Gastroesophageal sphincter (tissue), 4 donors: ENCODE measurements around the gene GON7. TPM values are rescaled to one million over a fixed set of nuclear protein-coding genes. Genes with fewer than 3 reads are reported as not detected.
A peak's percentile ranks its signal among the peaks of the same experiment; 100 is the strongest.

ENCODE experiments used
- ATAC-seq: fragments of 150-250 bp; one replicate; pipeline ENCODE4 v1.9.1; 2016; ENCODE audit warnings: mild to moderate bottlenecking, moderate library complexity
- H3K27ac ChIP-seq, 4 donors: fragments of 200-600 bp; sonication (generic) in 3 of 4; 1 replicate in 3 of 4; 2 replicates in 1 of 4; pipeline ENCODE4 v1.5.1; 2016 to 2019
- H3K27me3 ChIP-seq: fragments of 200-600 bp; sonication (generic); one replicate; pipeline ENCODE4 v1.5.1; 2019
- H3K36me3 ChIP-seq, 2 donors: fragments of 200-600 bp; sonication (generic); one replicate each; pipeline ENCODE4 v1.5.1; 2019; ENCODE audit warnings: control low read depth in 1 of 2
- H3K4me1 ChIP-seq, 3 donors: fragments of 200-600 bp; sonication (generic); 1 replicate in 2 of 3; 2 replicates in 1 of 3; pipeline ENCODE4 v1.5.1; 2016 to 2019; ENCODE audit warnings: control low read depth in 2 of 3
- H3K4me3 ChIP-seq, 2 donors: fragments of 200-600 bp; sonication (generic); one replicate each; pipeline ENCODE4 v1.5.1; 2019; ENCODE audit warnings: mild to moderate bottlenecking in 1 of 2, moderate library complexity in 1 of 2
- H3K9me3 ChIP-seq, 3 donors: fragments of 200-600 bp; sonication (generic); one replicate each; pipeline ENCODE4 v1.5.1; 2017 to 2019; ENCODE audit warnings: control low read depth in 2 of 3
- EP300 ChIP-seq: sonication (generic); formaldehyde crosslinking; IDR thresholded peaks from one replicate; pipeline ENCODE4 v1.6.1; 2017; ENCODE audit warnings: antibody characterized with exemption, mild to moderate bottlenecking
- POLR2A ChIP-seq, 2 donors: fragments of 450-650 bp; IDR thresholded peaks; one replicate each; pipeline ENCODE4 v1.6.1; 2017; ENCODE audit warnings: antibody characterized with exemption in 2 of 2, mild to moderate bottlenecking in 2 of 2, moderate library complexity in 1 of 2
- POLR2AphosphoS5 ChIP-seq: sonication (generic); formaldehyde crosslinking; IDR thresholded peaks from one replicate; pipeline ENCODE4 v1.6.1; 2017; ENCODE audit warnings: antibody characterized with exemption
- WGBS, 2 donors: methylation state at CpG; one replicate each; pipeline ENCODE4 v1.1.5; 2018; ENCODE audit warnings: low coverage in 1 of 2; 5-methylcytosine and 5-hydroxymethylcytosine counted together
- total RNA-seq, 4 donors: library from RNA; depleted of rRNA; stranded (reverse); fragments of >200 nt; gene quantifications; one replicate each; pipeline ENCODE4 v1.1.0, GENCODE V29; 2016
- TF ChIP-seq, protein P1 (sequence below), 4 experiments: fragments of 200-600 bp in 2 of 4; fragments of 450-650 bp in 2 of 4; sonication (generic) in 1 of 4; IDR thresholded peaks; one replicate each; pipeline ENCODE4 v1.5.1; 2017 to 2019; ENCODE audit warnings: antibody characterized with exemption in 4 of 4, mild to moderate bottlenecking in 2 of 4, moderate library complexity in 2 of 4

GON7 gene, protein sequence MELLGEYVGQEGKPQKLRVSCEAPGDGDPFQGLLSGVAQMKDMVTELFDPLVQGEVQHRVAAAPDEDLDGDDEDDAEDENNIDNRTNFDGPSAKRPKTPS
- total RNA-seq = 10 to 100 TPM; 10.5 to 20.4 (median 14.7) TPM

- peaks cover 4 to 44% (median 4%) of the 10 kb centered on the region in 3 donors for H3K4me1 ChIP-seq
- peak; percentile 99 for ATAC-seq
- H3K27me3 ChIP-seq = no peaks in the 10 kb centered on the region
These were observed at the start of gene GON7, which contains the start of gene UBR7 for GRCh38 chr14:93206793-93207467. Gene GON7, minus strand, starts transcription at chr14:93207065. Its CDS starts 28 bp downstream, at chr14:93207037. Gene UBR7, plus strand, starts transcription at chr14:93207256. Its CDS starts 36 bp downstream, at chr14:93207292.

DNA sequence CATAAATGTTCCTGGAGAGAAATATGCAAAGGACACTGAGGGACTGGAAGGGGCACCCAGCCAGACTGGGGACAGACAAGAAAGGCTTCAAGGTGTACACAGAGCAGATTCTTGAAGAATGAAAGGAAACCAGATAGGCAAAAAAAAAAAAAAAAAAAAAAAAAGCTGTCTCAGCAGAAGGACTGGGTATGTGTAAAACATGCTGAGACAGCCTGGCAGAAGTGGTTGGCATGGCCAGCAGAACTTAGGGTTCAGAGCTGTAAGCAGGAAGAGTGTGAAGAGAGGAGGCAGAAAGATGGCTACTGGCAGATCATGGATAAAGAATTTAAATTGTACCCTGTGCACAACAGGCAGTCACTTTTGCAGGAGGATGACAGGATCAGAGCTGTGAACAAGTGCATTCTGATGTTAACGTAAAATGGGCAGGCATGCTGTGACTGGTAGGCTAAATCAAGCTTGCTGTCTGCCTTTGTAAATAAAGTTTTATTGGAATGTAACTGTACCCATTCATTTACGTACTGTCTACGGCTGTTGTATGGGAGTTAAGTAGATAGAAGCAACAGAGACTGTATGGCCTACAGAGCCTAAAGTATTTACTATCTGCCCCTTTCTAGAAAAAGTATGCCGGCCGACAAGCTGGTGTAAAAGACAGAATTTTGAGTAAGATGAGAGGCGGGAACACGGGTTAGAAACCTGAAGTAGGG lies 42.4 kb upstream of the GON7 start:
- H3K27me3 ChIP-seq = no peaks in the 10 kb centered on the region
- no peak overlapping the region for H3K27ac ChIP-seq
- peaks cover 7 to 96% of the 10 kb centered on the region in 2 donors for H3K36me3 ChIP-seq
- TF ChIP-seq, protein P1, sequence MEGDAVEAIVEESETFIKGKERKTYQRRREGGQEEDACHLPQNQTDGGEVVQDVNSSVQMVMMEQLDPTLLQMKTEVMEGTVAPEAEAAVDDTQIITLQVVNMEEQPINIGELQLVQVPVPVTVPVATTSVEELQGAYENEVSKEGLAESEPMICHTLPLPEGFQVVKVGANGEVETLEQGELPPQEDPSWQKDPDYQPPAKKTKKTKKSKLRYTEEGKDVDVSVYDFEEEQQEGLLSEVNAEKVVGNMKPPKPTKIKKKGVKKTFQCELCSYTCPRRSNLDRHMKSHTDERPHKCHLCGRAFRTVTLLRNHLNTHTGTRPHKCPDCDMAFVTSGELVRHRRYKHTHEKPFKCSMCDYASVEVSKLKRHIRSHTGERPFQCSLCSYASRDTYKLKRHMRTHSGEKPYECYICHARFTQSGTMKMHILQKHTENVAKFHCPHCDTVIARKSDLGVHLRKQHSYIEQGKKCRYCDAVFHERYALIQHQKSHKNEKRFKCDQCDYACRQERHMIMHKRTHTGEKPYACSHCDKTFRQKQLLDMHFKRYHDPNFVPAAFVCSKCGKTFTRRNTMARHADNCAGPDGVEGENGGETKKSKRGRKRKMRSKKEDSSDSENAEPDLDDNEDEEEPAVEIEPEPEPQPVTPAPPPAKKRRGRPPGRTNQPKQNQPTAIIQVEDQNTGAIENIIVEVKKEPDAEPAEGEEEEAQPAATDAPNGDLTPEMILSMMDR (IDR thresholded peaks at IDR 0.05) = no peak
- TF ChIP-seq POLR2A (IDR thresholded peaks at IDR 0.05) (no peak), EP300 (no peak), POLR2AphosphoS5 (no peak)
- H3K4me3 ChIP-seq = no peak overlapping the region
- no peaks in the 10 kb centered on the region for H3K4me1 ChIP-seq
- H3K9me3 ChIP-seq = no peaks in the 10 kb centered on the region
- 86 to 91% methylated on average over 6 to 7 of the region's 7 CpGs for WGBS, 2 donors
- no peak for ATAC-seq

More at GRCh38 chr14:93206793-93207467, at the start of gene GON7, which contains the start of gene UBR7:
- TF ChIP-seq EP300 = no peak
- TF ChIP-seq, protein P1 (IDR thresholded peaks at IDR 0.05) = peak in 2 of 4 experiments; percentile 34 to 55
- TF ChIP-seq POLR2AphosphoS5 = peak; percentile 93
- peak; percentile 61 to 65 for TF ChIP-seq POLR2A (IDR thresholded peaks at IDR 0.05)
- H3K27ac ChIP-seq = peak within 1 kb of the TSS; percentile 53 to 95 (median 92)
- 0 to 4% methylated on average over 18 to 24 of the region's 65 CpGs for whole genome bisulfite sequencing, 2 donors
- peak within 1 kb of the TSS; percentile 58 to 93 for H3K4me3 ChIP-seq
- peaks cover 0 to 19% of the 10 kb centered on the region in 2 donors for H3K36me3 ChIP-seq
- no peaks in the 10 kb centered on the region for H3K9me3 ChIP-seq

DNA sequence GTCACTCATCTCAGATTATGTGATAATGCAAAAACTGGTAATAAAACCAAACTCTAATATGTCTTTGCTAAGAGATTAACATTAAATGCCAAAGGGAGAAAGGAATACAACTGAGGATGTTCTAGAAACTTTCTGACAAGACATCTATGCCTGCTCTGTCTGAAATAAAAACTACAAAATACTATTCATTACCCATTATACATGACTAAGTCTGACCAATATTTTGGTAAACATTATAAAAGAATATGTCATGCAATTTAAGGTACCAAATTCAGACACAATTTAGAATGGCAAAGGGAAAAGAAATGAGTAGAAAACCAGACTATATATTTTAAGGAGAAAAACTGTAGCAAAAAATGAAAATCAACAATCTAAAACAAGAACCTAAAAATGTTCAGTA lies 39.7 kb upstream of the GON7 start:
- Histone ChIP-seq H3K36me3 (peaks cover 11 to 98% of the 10 kb centered on the region in 2 donors), H3K27me3 (no peaks in the 10 kb centered on the region)

GRCh38 chr14:93245764-93246420 lies 39.0 kb upstream of the GON7 start:
- Histone ChIP-seq H3K4me1 (no peaks in the 10 kb centered on the region), H3K4me3 (no peak overlapping the region), H3K9me3 (no peaks in the 10 kb centered on the region), H3K27ac (no peak overlapping the region), H3K36me3 (peaks cover 11 to 98% of the 10 kb centered on the region in 2 donors), H3K27me3 (no peaks in the 10 kb centered on the region)
- 79 to 80% methylated on average over 2 to 9 of the region's 10 CpGs for WGBS, 2 donors
- TF ChIP-seq POLR2A (IDR thresholded peaks at IDR 0.05) = no peak
- TF ChIP-seq, protein P1 (IDR thresholded peaks at IDR 0.05) = no peak
- no peak for TF ChIP-seq EP300
- no peak for TF ChIP-seq POLR2AphosphoS5
- ATAC-seq = no peak

More for the DNA sequence above, 39.7 kb upstream of the GON7 start:
- no peaks in the 10 kb centered on the region for H3K4me1 ChIP-seq
- no peak for TF ChIP-seq POLR2AphosphoS5
- H3K27ac ChIP-seq = no peak overlapping the region
- H3K9me3 ChIP-seq = no peaks in the 10 kb centered on the region
- ATAC-seq = no peak
- no peak overlapping the region for H3K4me3 ChIP-seq

DNA sequence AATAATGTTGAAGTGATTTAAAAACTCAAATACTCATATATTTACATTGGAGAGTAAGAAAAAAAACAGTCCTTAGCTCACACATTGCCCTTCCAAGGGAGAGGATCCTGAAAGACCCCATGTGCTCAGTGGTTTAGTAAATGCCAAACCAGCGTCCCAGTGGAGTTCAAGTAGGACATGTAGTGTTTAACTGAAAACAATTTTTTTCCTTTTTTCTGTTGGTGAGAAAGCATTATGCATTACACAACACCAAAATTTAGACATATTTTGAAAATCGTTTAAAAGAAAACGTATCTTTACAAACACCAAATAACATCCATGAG lies 33.8 kb upstream of the GON7 start:
- no peaks in the 10 kb centered on the region for H3K27me3 ChIP-seq
- no peak for ATAC-seq
- H3K36me3 ChIP-seq = peaks cover 8 to 59% of the 10 kb centered on the region in 2 donors
- WGBS, 2 donors = 84 to 87% methylated on average over 3 of the region's 3 CpGs
- TF ChIP-seq, protein P1 (IDR thresholded peaks at IDR 0.05) = no peak
- no peak for TF ChIP-seq POLR2AphosphoS5
- TF ChIP-seq POLR2A (IDR thresholded peaks at IDR 0.05) = no peak
- no peak for TF ChIP-seq EP300
- no peaks in the 10 kb centered on the region for H3K4me1 ChIP-seq
- no peaks in the 10 kb centered on the region for H3K9me3 ChIP-seq
- no peak overlapping the region for H3K4me3 ChIP-seq
- H3K27ac ChIP-seq = no peak overlapping the region
